ENCODE data around the gene USP40. TPM values are rescaled to one million over a fixed set of nuclear protein-coding genes. Genes with fewer than 3 reads are reported as not detected.

USP40 gene
- total RNA-seq, 2 donors from 2014 or later: 22.1 to 32.7 TPM

DNA sequence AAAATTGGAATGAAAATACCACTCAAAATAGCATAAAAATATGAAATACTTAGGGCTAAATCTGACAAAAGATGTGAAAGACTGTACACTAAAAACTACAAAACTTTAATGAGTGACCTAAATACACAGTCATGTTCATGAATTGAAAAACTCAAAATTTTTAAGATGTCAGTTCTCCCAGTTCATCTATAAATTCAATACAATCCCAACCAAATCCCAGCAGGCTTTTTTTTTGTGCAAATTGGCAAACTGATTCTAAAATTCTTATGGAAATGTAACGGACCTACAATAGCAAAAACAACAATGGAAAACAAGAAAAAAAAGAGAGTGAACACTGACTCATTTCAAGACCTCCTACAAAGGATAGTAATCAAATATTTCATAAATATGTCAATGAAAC, 4.4 kb upstream of the USP40 start:
- Histone ChIP-seq H3K9ac (ENCODE audit: low read depth in 2 of 2, low read length in 2 of 2) (no peak overlapping the region), H3K4me1 (no peaks in the 10 kb centered on the region), H3K4me3 (no peak overlapping the region), H3K36me3 (no peaks in the 10 kb centered on the region), H3K27me3 (no peaks in the 10 kb centered on the region), H3K9me3 (no peaks in the 10 kb centered on the region), H3K27ac (no peak overlapping the region)
- DNase-seq: no peak
- intact Hi-C loops (cut with DNase I): no loop called here
- TF ChIP-seq, protein P1, sequence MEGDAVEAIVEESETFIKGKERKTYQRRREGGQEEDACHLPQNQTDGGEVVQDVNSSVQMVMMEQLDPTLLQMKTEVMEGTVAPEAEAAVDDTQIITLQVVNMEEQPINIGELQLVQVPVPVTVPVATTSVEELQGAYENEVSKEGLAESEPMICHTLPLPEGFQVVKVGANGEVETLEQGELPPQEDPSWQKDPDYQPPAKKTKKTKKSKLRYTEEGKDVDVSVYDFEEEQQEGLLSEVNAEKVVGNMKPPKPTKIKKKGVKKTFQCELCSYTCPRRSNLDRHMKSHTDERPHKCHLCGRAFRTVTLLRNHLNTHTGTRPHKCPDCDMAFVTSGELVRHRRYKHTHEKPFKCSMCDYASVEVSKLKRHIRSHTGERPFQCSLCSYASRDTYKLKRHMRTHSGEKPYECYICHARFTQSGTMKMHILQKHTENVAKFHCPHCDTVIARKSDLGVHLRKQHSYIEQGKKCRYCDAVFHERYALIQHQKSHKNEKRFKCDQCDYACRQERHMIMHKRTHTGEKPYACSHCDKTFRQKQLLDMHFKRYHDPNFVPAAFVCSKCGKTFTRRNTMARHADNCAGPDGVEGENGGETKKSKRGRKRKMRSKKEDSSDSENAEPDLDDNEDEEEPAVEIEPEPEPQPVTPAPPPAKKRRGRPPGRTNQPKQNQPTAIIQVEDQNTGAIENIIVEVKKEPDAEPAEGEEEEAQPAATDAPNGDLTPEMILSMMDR (IDR thresholded peaks at IDR 0.05): no peak

GRCh38 chr2:233565685-233566140, 869 bp downstream of the USP40 start:
- TF ChIP-seq, protein P1 (IDR thresholded peaks at IDR 0.05): no peak
- no peak for DNase-seq
- H3K27me3 ChIP-seq: no peaks in the 10 kb centered on the region
- H3K4me3 ChIP-seq: peak overlapping the region; percentile 59
- H3K27ac ChIP-seq: peak overlapping the region; percentile 88
- no peaks in the 10 kb centered on the region for H3K9me3 ChIP-seq
- no peaks in the 10 kb centered on the region for H3K36me3 ChIP-seq
- peak overlapping the region in 1 of 2 donors; percentile 98 for H3K9ac ChIP-seq (ENCODE audit: low read depth in 2 of 2, low read length in 2 of 2)
- H3K4me1 ChIP-seq: no peaks in the 10 kb centered on the region
- intact Hi-C loops (cut with DNase I): no loop called here

- TF ChIP-seq, protein P1 (IDR thresholded peaks at IDR 0.05): no peak
- no peak overlapping the region for H3K4me3 ChIP-seq
- H3K27me3 ChIP-seq: no peaks in the 10 kb centered on the region
- no peaks in the 10 kb centered on the region for H3K9me3 ChIP-seq
- H3K36me3 ChIP-seq: peaks cover 4% of the 10 kb centered on the region
- no peaks in the 10 kb centered on the region for H3K4me1 ChIP-seq
- H3K9ac ChIP-seq (ENCODE audit: low read depth in 2 of 2, low read length in 2 of 2): no peak overlapping the region
- no peak for DNase-seq
- intact Hi-C loops (cut with DNase I): no loop called here
- no peak overlapping the region for H3K27ac ChIP-seq
Measured at GRCh38 chr2:233563663-233564430, 2.7 kb downstream of the USP40 start.

GRCh38 chr2:233556881-233557736, 9.5 kb downstream of the USP40 start:
- no peak for DNase-seq
- intact Hi-C loops (cut with DNase I): no loop called here
- Histone ChIP-seq H3K9ac (ENCODE audit: low read depth in 2 of 2, low read length in 2 of 2) (no peak overlapping the region), H3K27me3 (no peaks in the 10 kb centered on the region), H3K36me3 (peaks cover 4% of the 10 kb centered on the region), H3K4me1 (no peaks in the 10 kb centered on the region), H3K27ac (no peak overlapping the region), H3K9me3 (no peaks in the 10 kb centered on the region), H3K4me3 (no peak overlapping the region)
- TF ChIP-seq, protein P1 (IDR thresholded peaks at IDR 0.05): no peak

DNA sequence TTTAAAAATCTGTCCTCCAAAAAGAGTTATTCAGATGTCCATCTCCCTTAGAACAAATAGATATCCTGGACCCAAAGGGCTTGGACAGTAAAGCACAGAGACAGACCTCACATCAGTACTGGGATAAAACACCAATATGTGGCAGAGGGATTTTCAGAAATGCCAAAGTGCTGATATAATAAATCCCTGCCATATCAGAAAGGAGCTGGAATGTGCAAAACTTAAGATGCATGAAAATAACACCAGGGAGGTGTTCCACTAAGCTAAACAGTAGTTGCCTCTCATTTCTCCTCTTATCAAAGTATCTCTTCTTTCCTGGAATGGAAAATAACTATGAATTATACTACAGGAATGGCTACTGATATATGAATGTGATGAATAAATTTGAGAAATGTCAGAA, 13.2 kb downstream of the USP40 start:
- no peak overlapping the region for H3K9ac ChIP-seq (ENCODE audit: low read depth in 2 of 2, low read length in 2 of 2)
- H3K27me3 ChIP-seq: no peaks in the 10 kb centered on the region
- TF ChIP-seq, protein P1 (IDR thresholded peaks at IDR 0.05): no peak
- no peak overlapping the region for H3K4me3 ChIP-seq
- no peaks in the 10 kb centered on the region for H3K4me1 ChIP-seq
- intact Hi-C loops (cut with DNase I): no loop called here
- H3K36me3 ChIP-seq: no peaks in the 10 kb centered on the region
- H3K9me3 ChIP-seq: no peaks in the 10 kb centered on the region
- DNase-seq: no peak
- H3K27ac ChIP-seq: no peak overlapping the region
